ENCODE results near the gene ARHGEF25. TPM values are rescaled to one million over a fixed set of nuclear protein-coding genes. Genes with fewer than 3 reads are reported as not detected.

ARHGEF25 gene
- total and polyA plus RNA-seq, 2 of the 4 experiments (the other 2 are of a cell fraction) = 6.3 to 17.9 TPM

GRCh38 chr12:57607958-57608663 lies 3.1 kb upstream of the ARHGEF25 start:
- Histone ChIP-seq H2AK5ac (ENCODE audit: low read depth, low read length) (no peak overlapping the region), H4K8ac (ENCODE audit: low read depth in 2 of 2, low read length in 2 of 2) (no peak overlapping the region), H3K9ac (ENCODE audit: low read depth, low read length) (no peak overlapping the region), H2BK120ac (ENCODE audit: low read depth, low read length) (no peak overlapping the region), H3K4me2 (ENCODE audit: low read depth, low read length) (no peak overlapping the region), H4K91ac (ENCODE audit: insufficient read depth, low read depth, low read length) (no peak overlapping the region), H3K23ac (ENCODE audit: low read depth, low read length) (no peak overlapping the region), H2AK9ac (replicated peaks; ENCODE audit: low read depth, low read length, poor library complexity) (no peak overlapping the region), H3K14ac (replicated peaks; ENCODE audit: low read depth, low read length) (no peak overlapping the region), H2BK15ac (ENCODE audit: low read depth, low read length) (no peak overlapping the region), H4K5ac (ENCODE audit: low read depth, low read length) (no peak overlapping the region), H3K56ac (ENCODE audit: extremely low read depth, insufficient read depth, low read length) (no peak overlapping the region), H3K9me3 (ENCODE audit: control insufficient read depth, insufficient read depth, low read length) (no peaks in the 10 kb centered on the region), H3K79me1 (ENCODE audit: low read depth in 1 of 2, low read length in 2 of 2) (peaks cover 9 to 32% of the 10 kb centered on the region in 2 experiments), H2BK5ac (ENCODE audit: low read depth, low read length, poor library complexity, severe bottlenecking) (no peak overlapping the region), H3K36me3 (ENCODE audit: control insufficient read depth, insufficient read depth, low read length) (peaks cover 5% of the 10 kb centered on the region; the same call in 1 of the 2 replicates), H3K27me3 (ENCODE audit: control insufficient read depth, insufficient read depth, low read length) (no peaks in the 10 kb centered on the region), H4K20me1 (ENCODE audit: insufficient read depth, low read length) (no peaks in the 10 kb centered on the region), H3K9me1 (ENCODE audit: insufficient read depth, low read length) (peaks cover 21% of the 10 kb centered on the region; the same call in 1 of the 2 replicates), H3K18ac (ENCODE audit: low read depth, low read length) (no peak overlapping the region), H2AFZ (replicated peaks; ENCODE audit: low read length, poor library complexity) (no peak overlapping the region), H3K4ac (ENCODE audit: low read depth, low read length) (no peak overlapping the region), H3K27ac (ENCODE audit: insufficient read depth, low read length) (no peak overlapping the region), H2BK20ac (ENCODE audit: low read depth, low read length) (no peak overlapping the region), H3K4me1 (ENCODE audit: control insufficient read depth, insufficient read depth, low read length) (peaks cover 15% of the 10 kb centered on the region), H3K4me3 (ENCODE audit: insufficient read depth, low read depth, low read length) (no peak overlapping the region)
- dilution Hi-C loops (cut with HindIII; ENCODE audit: low sequenced_read_pairs, unreplicated experiment) = no loop called here
- ATAC-seq (ENCODE audit: low read depth) = no peak
- no TSS peak for BruUV-seq (replicated peaks)
- CTCF ChIA-PET = no interaction called here
- in situ Hi-C loops (cut with MboI; ENCODE audit: low sequenced_read_pairs) = no loop called here
- no peak for DNase-seq
- intact Hi-C loops (cut with micrococcal nuclease) = no loop called here
- WGBS, 2 experiments (ENCODE audit: extremely low coverage in 2 of 2, insufficient read length in 1 of 2) = 86% methylated on average over 9 of the region's 12 CpGs; no CpG with 5 or more reads in 1 of the 2 experiments
- POLR2A ChIA-PET (ENCODE audit: unreplicated experiment) = no interaction called here
- TF ChIP-seq CEBPB (IDR thresholded peaks at IDR 0.05; ENCODE audit: low read depth, low read length) = no peak
- no peak for TF ChIP-seq CTCF (conservative IDR thresholded peaks at IDR 0.05; ENCODE audit: low read depth, low read length)
- TF ChIP-seq RCOR1 (IDR thresholded peaks at IDR 0.05; ENCODE audit: insufficient replicate concordance, low read length) = no peak
- TF ChIP-seq MAFK (IDR thresholded peaks at IDR 0.05; ENCODE audit: low read depth, low read length) = no peak

All from IMR-90 (cell line).